ENCODE data around the gene VPS37D. TPM values are rescaled to one million over a fixed set of nuclear protein-coding genes. Genes with fewer than 3 reads are reported as not detected.
A peak's percentile ranks its signal among the peaks of the same experiment; 100 is the strongest.
"Not testable (repeated sequence)": the region's sequence is repeated elsewhere in the genome, so short reads cannot be mapped to it uniquely, and the experiment has no call there.

The VPS37D gene
- total and polyA plus RNA-seq, 7 donors = 0.18 to 1.1 (median 0.67) TPM

DNA sequence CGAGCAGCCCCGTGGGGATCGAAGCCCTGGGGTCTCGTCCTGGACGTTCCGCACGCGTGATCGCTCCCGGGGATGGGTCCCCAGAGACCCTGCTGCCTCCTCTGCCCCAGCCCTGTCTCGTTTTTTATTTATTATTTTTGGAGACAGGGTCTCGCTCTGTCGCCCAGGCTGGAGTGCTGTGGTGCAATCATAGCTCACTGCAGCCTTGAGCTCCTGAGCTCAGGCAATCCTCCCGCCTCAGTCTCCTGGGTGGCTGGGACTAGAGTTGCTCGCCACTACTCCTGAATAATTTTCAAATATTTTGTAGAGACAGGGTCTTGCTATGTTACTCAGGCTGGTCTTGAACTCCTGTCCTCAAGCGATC is 52.2 kb downstream of the VPS37D start:
- Histone ChIP-seq H3K4me1 (peaks cover 17% of the 10 kb centered on the region), H3K9me3 (no peaks in the 10 kb centered on the region), H3K27me3 (ENCODE audit: insufficient read depth in 3 of 3, low read length in 2 of 3) (no peaks in the 10 kb centered on the region), H3K4me3 (peak overlapping the region; percentile 94), H3K36me3 (ENCODE audit: insufficient read depth in 1 of 2, low read depth in 1 of 2) (no peaks in the 10 kb centered on the region), H3K27ac (no peak overlapping the region)
- intact Hi-C loops (cut with DNase I) = loop anchor here in 1 of 2 donors (5.0 kb wide), 1 partner anchor 37 kb away; the partner anchor contains the start of genes BUD23 and DNAJC30
- DNase-seq (no peak), ATAC-seq (peak in 3 of 4 donors; percentile 7 to 34 (median 9))
- TF ChIP-seq, protein P1, sequence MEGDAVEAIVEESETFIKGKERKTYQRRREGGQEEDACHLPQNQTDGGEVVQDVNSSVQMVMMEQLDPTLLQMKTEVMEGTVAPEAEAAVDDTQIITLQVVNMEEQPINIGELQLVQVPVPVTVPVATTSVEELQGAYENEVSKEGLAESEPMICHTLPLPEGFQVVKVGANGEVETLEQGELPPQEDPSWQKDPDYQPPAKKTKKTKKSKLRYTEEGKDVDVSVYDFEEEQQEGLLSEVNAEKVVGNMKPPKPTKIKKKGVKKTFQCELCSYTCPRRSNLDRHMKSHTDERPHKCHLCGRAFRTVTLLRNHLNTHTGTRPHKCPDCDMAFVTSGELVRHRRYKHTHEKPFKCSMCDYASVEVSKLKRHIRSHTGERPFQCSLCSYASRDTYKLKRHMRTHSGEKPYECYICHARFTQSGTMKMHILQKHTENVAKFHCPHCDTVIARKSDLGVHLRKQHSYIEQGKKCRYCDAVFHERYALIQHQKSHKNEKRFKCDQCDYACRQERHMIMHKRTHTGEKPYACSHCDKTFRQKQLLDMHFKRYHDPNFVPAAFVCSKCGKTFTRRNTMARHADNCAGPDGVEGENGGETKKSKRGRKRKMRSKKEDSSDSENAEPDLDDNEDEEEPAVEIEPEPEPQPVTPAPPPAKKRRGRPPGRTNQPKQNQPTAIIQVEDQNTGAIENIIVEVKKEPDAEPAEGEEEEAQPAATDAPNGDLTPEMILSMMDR (IDR thresholded peaks at IDR 0.05) = no peak
- whole genome bisulfite sequencing, 3 donors = 10 to 16% (median 13%) methylated on average over 10 to 16 of the region's 16 CpGs

GRCh38 chr7:73720443-73720842 is 52.8 kb downstream of the VPS37D start:
- H3K36me3 ChIP-seq (ENCODE audit: insufficient read depth in 1 of 2, low read depth in 1 of 2); H3K27ac ChIP-seq; H3K4me3 ChIP-seq; H3K27me3 ChIP-seq (ENCODE audit: insufficient read depth in 3 of 3, low read length in 2 of 3); H3K9me3 ChIP-seq; intact Hi-C loops (cut with DNase I); ATAC-seq; DNase-seq: not testable (repeated sequence)
- peaks cover 17% of the 10 kb centered on the region for H3K4me1 ChIP-seq
- WGBS, 3 donors = 94 to 98% (median 98%) methylated on average over 9 of the region's 9 CpGs

DNA sequence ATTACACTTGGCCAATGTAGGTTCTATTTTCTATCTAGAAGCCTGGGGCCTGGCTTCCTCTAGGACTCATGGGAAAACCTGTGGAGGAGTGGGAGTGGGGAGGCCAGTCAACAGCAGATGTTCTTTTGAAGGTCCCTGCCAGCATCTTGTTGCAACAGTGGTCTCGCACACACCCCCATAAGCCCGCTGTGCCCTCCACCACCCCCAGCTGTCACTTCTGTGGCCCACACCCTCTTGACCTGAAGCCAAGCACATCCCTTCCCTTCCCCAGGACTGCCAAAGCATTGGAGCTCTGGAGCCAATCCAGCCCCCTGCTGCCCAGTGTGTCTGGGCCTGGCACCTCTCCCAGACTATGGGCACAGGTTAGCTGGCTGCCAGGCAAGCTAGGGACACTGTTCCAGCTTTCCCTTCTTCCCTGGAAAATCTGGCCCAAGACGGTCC is 53.8 kb downstream of the VPS37D start:
- WGBS, 3 donors = 17 to 35% (median 26%) methylated on average over 3 of the region's 3 CpGs
- Histone ChIP-seq H3K36me3 (ENCODE audit: insufficient read depth in 1 of 2, low read depth in 1 of 2) (no peaks in the 10 kb centered on the region), H3K27ac (peak overlapping the region; percentile 41), H3K27me3 (ENCODE audit: insufficient read depth in 3 of 3, low read length in 2 of 3) (no peaks in the 10 kb centered on the region), H3K9me3 (no peaks in the 10 kb centered on the region), H3K4me3 (no peak overlapping the region), H3K4me1 (peaks cover 17% of the 10 kb centered on the region)
- peak; percentile 60 to 86 for DNase-seq
- intact Hi-C loops (cut with DNase I) = no loop called here
- TF ChIP-seq, protein P1 (IDR thresholded peaks at IDR 0.05) = no peak
- ATAC-seq = peak; percentile 61 to 73 (median 66)

Other genes with a start within 250 kb of the VPS37D start
- gene FZD9, start 234.1 kb upstream of the VPS37D start, total RNA-seq = 10 to 100 TPM in 2 of 4 donors, 1 to 10 TPM in 2; 4.0 to 10.7 (median 7.5) TPM
- 10 to 100 TPM in 2 of 3 donors, 1 to 10 TPM in 1; 10.0 to 20.9 (median 19.1) TPM for gene FZD9, start 234.1 kb upstream of the VPS37D start, polyA plus RNA-seq
- 10 to 100 TPM; 39.5 to 49.8 (median 42.3) TPM for gene BAZ1B, start 145.5 kb upstream of the VPS37D start, total RNA-seq
- 10 to 100 TPM; 15.7 to 50.6 (median 15.8) TPM for gene BAZ1B, start 145.5 kb upstream of the VPS37D start, polyA plus RNA-seq
- 10 to 100 TPM; 55.8 to 96.5 (median 88.1) TPM for gene BCL7B, start 110.1 kb upstream of the VPS37D start, total RNA-seq
- gene BCL7B, start 110.1 kb upstream of the VPS37D start, polyA plus RNA-seq = 100 to 1,000 TPM in 2 of 3 donors, 10 to 100 TPM in 1; 88.7 to 130 (median 105) TPM
- 10 to 100 TPM; 10.3 to 16.1 (median 11.8) TPM for gene TBL2, start 89.3 kb upstream of the VPS37D start, total RNA-seq
- gene TBL2, start 89.3 kb upstream of the VPS37D start, polyA plus RNA-seq = 10 to 100 TPM in 1 of 3 donors, 1 to 10 TPM in 2; 8.1 to 15.0 (median 9.6) TPM
- 10 to 100 TPM; 16.3 to 65.2 (median 27.6) TPM for gene MLXIPL, start 43.3 kb upstream of the VPS37D start, total RNA-seq
- 10 to 100 TPM; 11.1 to 43.6 (median 14.1) TPM for gene MLXIPL, start 43.3 kb upstream of the VPS37D start, polyA plus RNA-seq
- gene DNAJC30, start 15.6 kb downstream of the VPS37D start, total RNA-seq = 10 to 100 TPM in 2 of 4 donors, 1 to 10 TPM in 2; 8.7 to 13.9 (median 10.6) TPM
- 1 to 10 TPM; 4.3 to 9.8 (median 8.3) TPM for gene DNAJC30, start 15.6 kb downstream of the VPS37D start, polyA plus RNA-seq
- 10 to 100 TPM; 50.4 to 96.2 (median 83.4) TPM for gene BUD23, start 15.8 kb downstream of the VPS37D start, total RNA-seq
- gene BUD23, start 15.8 kb downstream of the VPS37D start, polyA plus RNA-seq = 100 to 1,000 TPM; 106 to 155 (median 149) TPM
- 1 to 10 TPM; 1.9 to 3.6 (median 2.6) TPM for gene STX1A, start 51.8 kb downstream of the VPS37D start, total RNA-seq
- gene STX1A, start 51.8 kb downstream of the VPS37D start, polyA plus RNA-seq = 1 to 10 TPM; 2.3 to 5.4 (median 4.2) TPM
- gene ABHD11, start 71.0 kb downstream of the VPS37D start, total RNA-seq = 10 to 100 TPM in 2 of 4 donors, 1 to 10 TPM in 2; 6.8 to 16.9 (median 11.5) TPM
- 10 to 100 TPM in 2 of 3 donors, 1 to 10 TPM in 1; 7.4 to 26.6 (median 14.1) TPM for gene ABHD11, start 71.0 kb downstream of the VPS37D start, polyA plus RNA-seq
- under 1 TPM in 1 of 4 donors, not detected in 3; 0.17 TPM for gene CLDN3, start 102.4 kb downstream of the VPS37D start, total RNA-seq
- under 1 TPM in 2 of 3 donors, not detected in 1; 0.04 to 0.16 TPM for gene CLDN3, start 102.4 kb downstream of the VPS37D start, polyA plus RNA-seq
- gene CLDN4, start 163.2 kb downstream of the VPS37D start, total RNA-seq = under 1 TPM in 2 of 4 donors, not detected in 2; 0.15 to 0.16 TPM
- gene CLDN4, start 163.2 kb downstream of the VPS37D start, polyA plus RNA-seq = under 1 TPM in 2 of 3 donors, not detected in 1; 0.10 to 0.16 TPM
- gene METTL27, start 174.7 kb downstream of the VPS37D start, total RNA-seq = under 1 TPM in 3 of 4 donors, not detected in 1; 0.24 to 0.84 (median 0.50) TPM
- gene METTL27, start 174.7 kb downstream of the VPS37D start, polyA plus RNA-seq = under 1 TPM; 0.09 to 0.21 (median 0.11) TPM
- gene TMEM270, start 193.3 kb downstream of the VPS37D start, total RNA-seq = not detected
- not detected for gene TMEM270, start 193.3 kb downstream of the VPS37D start, polyA plus RNA-seq

Measured in psoas muscle (tissue), 8 donors.